Measurements from ENCODE around the gene SLC11A1.

- TF ChIP-seq CTCF (IDR thresholded peaks at IDR 0.05; ENCODE audit: insufficient read depth, low read depth, low read length) (no peak), EZH2 (IDR thresholded peaks at IDR 0.05; ENCODE audit: insufficient read depth, low read length) (no peak)
Observed at GRCh38 chr2:218431878-218432277, 49.8 kb downstream of the SLC11A1 start.

All from astrocyte (in vitro differentiated cells and primary cell).